Dedifferentiated amniotic fluid mesenchymal stem cell (primary cell): ENCODE results near the gene APOC3.
"Not testable (repeated sequence)": the region's sequence is repeated elsewhere in the genome, so short reads cannot be mapped to it uniquely, and the experiment has no call there.

Source experiments
- DNase-seq: peaks from one replicate; pipeline ENCODE4 v3.0.0-alpha.2; 2016; ENCODE audit errors: extremely low spot score

The APOC3 gene

DNA sequence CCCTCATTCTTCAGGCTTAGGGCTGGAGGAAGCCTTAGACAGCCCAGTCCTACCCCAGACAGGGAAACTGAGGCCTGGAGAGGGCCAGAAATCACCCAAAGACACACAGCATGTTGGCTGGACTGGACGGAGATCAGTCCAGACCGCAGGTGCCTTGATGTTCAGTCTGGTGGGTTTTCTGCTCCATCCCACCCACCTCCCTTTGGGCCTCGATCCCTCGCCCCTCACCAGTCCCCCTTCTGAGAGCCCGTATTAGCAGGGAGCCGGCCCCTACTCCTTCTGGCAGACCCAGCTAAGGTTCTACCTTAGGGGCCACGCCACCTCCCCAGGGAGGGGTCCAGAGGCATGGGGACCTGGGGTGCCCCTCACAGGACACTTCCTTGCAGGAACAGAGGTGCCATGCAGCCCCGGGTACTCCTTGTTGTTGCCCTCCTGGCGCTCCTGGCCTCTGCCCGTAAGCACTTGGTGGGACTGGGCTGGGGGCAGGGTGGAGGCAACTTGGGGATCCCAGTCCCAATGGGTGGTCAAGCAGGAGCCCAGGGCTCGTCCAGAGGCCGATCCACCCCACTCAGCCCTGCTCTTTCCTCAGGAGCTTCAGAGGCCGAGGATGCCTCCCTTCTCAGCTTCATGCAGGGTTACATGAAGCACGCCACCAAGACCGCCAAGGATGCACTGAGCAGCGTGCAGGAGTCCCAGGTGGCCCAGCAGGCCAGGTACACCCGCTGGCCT lies 641 bp downstream of the APOC3 start:
- DNase-seq: no peak

DNA sequence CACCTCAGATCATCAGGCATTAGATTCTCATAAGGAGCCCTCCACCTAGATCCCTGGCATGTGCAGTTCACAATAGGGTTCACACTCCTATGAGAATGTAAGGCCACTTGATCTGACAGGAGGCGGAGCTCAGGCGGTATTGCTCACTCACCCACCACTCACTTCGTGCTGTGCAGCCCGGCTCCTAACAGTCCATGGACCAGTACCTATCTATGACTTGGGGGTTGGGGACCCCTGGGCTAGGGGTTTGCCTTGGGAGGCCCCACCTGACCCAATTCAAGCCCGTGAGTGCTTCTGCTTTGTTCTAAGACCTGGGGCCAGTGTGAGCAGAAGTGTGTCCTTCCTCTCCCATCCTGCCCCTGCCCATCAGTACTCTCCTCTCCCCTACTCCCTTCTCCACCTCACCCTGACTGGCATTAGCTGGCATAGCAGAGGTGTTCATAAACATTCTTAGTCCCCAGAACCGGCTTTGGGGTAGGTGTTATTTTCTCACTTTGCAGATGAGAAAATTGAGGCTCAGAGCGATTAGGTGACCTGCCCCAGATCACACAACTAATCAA lies 2.2 kb downstream of the APOC3 start:
- no peak for DNase-seq

DNA sequence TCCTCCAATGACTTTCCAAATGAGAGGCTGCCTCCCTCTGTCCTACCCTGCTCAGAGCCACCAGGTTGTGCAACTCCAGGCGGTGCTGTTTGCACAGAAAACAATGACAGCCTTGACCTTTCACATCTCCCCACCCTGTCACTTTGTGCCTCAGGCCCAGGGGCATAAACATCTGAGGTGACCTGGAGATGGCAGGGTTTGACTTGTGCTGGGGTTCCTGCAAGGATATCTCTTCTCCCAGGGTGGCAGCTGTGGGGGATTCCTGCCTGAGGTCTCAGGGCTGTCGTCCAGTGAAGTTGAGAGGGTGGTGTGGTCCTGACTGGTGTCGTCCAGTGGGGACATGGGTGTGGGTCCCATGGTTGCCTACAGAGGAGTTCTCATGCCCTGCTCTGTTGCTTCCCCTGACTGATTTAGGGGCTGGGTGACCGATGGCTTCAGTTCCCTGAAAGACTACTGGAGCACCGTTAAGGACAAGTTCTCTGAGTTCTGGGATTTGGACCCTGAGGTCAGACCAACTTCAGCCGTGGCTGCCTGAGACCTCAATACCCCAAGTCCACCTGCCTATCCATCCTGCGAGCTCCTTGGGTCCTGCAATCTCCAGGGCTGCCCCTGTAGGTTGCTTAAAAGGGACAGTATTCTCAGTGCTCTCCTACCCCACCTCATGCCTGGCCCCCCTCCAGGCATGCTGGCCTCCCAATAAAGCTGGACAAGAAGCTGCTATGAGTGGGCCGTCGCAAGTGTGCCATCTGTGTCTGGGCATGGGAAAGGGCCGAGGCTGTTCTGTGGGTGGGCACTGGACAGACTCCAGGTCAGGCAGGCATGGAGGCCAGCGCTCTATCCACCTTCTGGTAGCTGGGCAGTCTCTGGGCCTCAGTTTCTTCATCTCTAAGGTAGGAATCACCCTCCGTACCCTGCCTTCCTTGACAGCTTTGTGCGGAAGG lies 2.9 kb downstream of the APOC3 start:
- no peak for DNase-seq

DNA sequence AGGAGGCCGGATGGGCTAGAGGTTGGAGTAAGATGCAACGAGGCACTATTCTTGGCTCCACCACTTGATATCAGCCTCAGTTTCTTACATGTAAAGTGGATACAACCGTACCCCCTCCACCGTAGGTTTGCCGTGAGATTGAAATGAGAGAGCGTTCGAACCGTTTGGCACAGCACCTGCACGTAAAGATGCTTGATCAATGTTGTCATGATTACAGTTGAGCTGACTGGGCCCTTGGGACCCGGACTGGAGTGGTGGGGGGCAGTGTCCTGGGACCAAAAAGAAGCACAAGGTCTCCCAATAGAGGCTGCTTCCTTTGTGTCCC lies 3.7 kb downstream of the APOC3 start:
- DNase-seq: no peak

DNA sequence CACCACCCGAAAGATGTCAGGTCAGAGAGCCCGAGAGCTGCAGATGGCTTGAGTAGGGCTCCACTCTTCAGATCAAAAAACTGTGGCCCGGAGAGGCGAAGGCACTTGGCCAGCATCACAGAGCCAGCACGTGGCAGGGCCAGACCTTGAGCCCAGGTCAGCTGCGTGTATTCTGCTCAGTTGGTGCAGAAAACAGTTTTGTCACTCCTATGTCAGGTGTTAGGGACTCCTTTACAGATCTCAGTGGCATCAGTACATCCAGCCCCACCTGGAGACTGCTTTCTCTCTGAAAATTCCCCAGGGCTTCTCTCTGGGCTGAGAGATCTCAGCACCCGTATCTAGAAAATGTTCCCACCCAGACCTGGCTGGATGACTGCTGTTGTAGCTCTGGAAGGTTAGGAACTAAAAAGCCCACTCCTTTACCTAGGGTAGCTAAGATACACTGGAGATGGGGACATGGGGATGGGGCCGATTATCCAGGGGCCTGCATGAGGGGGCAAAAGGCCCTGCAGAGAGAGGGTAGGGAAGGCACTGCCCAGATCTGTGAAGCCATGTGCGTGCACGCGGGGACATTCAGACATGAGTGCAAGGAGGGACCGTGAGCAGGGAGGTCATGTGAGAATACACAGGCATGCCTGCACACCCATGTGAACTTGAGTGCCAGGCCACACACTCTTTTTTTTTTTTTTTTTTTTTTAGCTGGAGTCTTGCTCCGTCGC lies 4.3 kb downstream of the APOC3 start:
- DNase-seq: no peak

DNA sequence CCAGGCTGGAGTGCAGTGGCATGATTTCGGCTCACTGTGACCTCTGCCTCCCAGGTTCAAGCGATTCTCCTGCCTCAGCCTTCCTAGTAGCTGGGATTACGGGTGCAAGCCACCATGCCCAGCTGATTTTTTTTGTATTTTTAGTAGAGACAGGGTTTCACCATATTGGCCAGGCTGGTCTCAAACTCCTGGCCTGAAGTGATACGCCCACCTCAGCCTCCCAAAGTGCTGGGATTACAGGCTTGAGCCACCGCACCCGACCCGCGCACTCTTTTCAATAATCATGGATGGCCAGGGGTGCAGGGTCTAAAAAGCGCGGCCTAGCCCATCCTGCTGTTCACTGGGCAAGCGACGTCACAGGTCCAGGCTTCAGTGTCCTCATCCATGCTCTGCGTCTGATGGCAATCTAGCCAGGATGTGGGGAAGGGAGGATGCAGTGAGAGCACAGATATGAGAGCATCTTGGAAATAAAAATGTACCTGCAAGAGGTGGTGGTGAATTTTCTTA lies 4.9 kb downstream of the APOC3 start:
- not testable (repeated sequence) for DNase-seq

DNA sequence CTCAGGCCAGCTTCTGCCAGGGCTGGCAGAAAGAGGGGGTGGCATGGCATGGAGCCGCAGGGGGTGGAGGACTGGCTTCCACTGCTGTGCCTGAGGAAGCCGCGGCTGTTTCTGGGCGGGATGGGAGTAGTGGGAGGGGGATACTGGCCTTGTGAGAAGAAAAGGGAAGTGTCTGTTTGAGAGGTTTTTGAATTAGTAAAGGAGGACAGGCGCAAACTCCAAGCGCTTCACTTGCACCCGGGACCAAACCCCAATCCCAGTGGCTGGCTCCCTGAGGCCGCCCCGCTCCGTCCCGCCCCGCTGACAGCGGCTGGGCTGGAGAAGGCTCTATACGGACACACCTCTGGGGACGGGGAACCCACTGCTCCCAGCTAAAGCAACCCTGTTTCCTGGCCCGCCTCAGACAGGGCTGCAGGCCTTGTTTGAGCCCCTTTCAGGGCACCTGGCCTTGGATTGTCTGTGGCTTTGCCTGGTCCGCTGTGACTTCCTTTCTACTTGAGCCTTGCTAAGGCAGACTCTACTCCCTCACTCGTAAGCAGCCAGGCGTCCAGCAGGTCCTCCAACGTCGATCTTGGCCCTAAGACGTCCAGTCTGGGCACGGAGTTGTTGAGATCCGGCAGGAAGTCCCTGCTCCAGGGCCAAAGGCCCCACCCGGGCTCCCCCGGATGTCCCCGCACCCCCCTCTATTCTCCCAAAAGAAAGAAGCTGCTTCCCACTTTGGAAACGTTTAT lies 5.5 kb downstream of the APOC3 start:
- no peak for DNase-seq

DNA sequence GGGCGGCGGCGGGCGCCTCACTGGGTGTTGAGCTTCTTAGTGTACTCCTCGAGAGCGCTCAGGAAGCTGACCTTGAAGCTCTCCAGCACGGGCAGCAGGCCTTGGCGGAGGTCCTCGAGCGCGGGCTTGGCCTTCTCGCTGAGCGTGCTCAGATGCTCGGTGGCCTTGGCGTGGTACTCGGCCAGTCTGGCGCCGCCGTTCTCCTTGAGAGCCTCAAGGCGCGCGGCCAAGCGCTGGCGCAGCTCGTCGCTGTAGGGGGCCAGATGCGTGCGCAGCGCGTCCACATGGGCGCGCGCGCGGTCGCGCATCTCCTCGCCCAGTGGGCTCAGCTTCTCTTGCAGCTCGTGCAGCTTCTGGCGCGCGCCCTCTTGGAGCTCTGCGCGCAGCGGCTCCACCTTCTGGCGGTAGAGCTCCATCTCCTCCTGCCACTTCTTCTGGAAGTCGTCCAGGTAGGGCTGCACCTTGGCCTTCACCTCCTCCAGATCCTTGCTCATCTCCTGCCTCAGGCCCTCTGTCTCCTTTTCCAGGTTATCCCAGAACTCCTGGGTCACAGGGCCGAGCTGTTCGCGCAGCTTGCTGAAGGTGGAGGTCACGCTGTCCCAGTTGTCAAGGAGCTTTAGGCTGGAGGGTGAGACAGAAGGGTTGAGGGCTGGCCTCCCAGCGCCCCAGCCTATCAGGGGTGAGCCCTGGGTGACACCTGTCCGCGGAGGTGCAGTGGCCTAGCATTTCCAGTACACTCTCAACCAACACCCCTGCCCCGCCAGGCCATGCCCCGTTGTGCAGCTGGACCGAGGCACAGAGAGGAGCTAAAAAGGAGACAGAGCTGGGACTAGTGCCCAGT lies 6.3 kb downstream of the APOC3 start:
- DNase-seq: peak; percentile 71

DNA sequence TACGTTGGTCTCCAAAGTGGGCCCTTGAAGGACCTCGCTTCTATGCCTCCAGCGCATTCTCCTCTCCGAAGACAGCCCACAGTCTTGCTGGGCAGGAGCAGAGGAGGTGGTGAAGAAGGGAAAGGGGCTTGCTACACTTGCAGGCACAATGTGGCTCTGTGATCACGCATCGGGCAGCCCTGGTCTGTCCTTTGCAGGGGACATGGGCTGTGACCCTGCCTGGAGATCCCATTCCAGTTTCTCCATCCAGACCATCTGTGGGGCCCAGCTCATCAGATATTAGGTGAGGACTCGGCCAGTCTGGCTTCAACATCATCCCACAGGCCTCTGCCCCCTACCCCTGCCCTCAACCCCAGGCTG lies 6.9 kb downstream of the APOC3 start:
- DNase-seq: no peak

DNA sequence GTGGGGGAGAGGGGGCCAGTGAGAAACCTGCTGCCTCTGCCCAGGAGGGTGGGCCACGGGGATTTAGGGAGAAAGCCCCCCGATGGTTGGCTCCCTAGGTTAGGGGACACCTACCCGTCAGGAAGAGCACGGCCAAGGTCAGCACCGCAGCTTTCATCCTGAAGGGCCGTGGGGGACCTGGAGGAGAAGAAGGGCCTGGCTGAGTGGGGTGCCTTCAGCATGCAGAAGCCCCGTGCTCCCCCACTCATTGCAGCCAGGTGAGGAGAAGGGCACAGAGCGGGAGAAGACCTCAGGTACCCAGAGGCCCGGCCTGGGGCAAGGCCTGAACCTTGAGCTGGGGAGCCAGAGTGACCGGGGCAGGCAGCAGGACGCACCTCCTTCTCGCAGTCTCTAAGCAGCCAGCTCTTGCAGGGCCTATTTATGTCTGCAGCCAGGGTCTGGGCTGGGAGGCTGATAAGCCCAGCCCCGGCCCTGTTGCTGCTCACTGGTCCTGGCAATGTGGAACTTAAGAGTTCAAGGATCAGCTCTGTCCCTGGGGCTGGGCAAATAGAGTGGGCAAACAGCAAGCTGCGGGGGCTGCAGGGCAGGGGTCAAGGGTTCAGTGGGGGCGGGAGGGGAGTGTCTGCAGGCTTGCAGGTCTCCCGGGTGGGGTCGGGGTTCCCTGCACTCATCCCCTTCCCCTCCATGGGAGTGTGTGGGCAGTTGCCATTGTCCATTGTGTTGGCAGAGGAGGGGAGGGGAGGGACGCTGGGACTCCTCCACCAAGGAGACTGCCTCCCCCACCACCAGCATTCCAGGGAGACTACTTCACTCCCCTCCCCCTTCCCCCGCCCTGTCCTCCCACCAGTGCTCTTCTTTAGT lies 7.8 kb downstream of the APOC3 start, which contains the start of gene APOA1:
TSS of gene APOA1 (minus strand) at position 392 of the 861 bp plus-strand sequence. CDS start at position 157, 235 bp downstream.
- DNase-seq: no peak

DNA sequence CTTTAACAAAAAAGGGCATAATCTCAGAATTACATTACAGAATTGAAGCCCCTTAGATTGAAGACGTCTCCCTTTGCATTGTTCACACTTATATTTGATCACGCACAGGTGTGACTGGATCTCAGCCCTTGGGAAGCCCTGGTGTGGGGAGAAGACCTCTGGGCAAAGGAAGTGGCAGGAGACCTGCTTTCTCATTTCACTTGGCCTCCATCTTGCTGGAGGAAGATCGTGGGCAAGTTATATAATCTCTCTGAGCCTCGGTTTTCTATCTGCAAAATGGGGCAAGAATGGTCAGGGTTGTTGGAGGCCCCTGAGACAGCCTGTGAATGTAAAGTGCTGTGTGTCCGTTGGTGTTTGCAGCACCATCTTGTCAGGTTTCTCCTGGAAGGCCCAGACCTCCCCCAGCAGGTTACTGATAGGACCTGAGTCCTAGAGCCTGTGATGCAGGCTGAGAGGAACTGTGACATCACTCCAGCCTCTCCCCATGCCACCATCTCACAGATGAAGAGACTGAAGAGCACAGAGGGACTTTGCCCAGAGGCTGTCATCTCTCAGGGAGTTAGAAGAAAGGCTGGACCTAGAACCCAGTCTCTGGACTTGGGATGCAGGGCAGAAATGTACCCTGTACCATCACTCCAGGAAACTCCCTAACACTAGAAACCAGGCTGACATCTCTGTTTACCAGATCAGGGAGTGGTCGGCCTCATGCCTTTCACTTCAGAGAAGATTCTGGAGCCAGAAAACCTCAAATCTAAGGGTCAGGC lies 8.8 kb downstream of the APOC3 start:
- no peak for DNase-seq

DNA sequence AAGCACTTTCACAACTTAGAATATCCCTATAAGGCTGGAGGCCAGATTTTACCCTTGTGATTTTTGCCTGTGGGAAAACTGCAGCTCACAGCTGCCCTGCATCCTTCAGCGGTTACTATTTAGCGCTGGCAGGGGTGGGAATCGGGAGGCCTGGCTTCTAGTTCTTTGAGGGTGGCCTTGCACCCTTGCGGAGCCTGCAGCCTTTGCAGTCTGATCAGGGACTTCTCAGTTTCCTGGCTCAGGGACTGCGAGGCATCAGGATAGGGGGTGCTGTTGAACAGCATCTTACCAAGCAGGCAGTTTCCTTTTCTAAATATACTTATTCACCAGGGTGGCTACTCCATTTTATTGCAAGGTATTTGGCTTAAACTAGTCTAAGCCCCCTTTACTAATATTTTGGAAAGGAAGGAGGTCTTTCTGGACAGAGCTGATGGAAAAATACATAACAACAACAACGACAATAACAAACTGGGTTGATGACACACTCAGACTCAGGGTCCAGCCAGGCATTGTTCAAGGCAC lies 10.6 kb downstream of the APOC3 start:
- no peak for DNase-seq

DNA sequence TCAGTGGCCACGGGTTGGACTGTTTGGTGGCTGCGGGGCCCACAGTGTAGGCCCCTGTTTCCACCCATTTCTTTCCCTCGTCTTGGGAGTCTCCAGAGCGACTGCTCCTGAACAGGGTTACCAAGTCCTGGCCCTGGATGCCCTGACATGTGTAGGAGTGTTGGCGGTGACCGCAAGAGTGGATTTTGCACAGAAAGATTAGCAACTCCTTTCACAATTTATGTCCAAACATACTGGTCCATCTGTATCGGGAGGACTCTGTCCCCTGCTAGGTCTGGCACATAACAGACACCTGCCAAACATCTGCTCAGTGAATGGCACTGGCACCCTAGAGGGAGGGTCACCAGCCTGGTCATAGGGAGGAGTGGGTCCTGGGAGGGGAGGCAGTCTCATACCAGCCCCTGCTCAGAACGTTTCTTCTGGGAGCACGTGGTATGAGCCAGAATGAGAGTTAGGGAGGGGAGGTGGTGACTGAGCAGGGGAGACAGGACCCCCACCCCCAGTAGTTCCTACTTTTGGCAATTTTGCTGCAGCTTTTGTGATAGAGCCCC lies 11.1 kb downstream of the APOC3 start:
- DNase-seq: no peak

DNA sequence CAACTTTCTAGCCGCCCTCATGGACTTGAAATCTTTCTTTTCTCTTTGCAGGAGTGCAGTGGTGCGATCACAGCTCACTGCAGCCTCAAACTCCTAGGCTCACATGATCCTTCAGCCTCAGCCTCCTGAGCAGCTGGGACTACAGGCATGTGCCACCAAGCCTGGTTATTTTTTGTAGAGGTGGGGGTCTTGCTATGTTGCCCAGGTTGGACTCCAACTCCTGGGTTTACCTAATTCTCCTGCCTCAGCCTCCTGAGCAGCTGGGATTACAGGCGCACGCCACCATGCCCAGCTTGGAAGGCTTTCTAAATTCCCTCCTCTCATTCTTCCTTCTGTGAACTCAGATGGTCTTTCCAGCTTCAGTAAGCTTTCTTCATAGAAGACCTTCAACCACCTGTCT lies 12.4 kb downstream of the APOC3 start:
- no peak for DNase-seq

DNA sequence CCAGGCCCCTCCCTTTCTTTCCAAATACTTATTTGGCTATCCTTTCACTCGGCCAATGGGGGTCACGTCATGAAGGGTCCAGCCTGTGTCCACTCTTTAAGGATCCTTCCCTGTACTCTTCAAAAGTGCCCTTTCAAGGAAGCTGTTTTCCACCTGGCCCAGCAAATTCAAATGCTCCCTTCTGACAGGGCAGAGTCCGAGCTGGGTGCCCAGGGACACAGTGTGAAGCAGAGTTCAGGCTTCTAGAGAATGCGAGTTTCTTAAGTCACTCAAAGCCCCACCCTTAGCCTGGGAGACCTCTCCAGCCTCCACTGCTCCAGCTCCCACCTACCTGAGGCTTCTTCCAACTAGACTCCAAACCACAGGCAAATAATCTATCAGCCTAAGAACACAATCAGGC lies 13.2 kb downstream of the APOC3 start:
- no peak for DNase-seq

DNA sequence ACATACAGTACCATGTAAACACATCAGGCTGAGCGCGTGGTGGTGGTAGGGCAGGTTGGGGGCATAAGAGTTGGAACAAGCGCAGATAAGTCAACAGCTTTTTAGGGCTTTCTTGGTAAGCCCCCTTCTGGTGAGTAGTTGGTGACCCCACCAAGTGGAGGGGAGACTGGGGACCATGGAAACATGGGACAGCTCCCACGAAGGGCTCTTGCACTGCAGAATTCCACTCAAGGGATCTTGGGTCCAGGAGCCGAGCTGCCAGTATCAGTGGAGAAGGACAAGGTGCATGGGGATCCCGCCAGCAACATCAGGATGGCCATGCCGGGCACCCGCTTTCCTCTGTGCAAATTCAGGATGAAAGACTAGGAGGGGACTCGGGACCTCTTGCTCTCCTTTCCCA lies 14.0 kb downstream of the APOC3 start:
- DNase-seq: no peak

DNA sequence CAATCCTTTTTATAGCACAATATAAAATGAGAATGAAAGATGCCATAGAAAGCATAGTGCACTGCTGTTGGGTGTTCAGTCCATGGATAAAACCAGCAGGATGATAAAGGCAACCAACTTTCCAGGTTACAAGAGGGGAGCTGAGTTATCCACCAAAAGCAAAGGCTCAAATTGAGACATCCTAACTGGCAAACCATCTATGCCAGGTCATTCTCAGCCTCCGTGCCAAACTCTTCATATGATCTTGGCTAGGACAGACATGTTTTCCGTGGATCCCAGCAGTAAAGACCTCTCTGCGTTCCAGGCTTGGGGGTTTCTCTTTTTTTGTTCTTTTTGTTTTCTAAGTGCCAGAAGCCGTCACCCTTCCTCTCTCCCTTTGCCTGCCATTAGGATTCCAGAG lies 15.0 kb downstream of the APOC3 start:
- DNase-seq: no peak

DNA sequence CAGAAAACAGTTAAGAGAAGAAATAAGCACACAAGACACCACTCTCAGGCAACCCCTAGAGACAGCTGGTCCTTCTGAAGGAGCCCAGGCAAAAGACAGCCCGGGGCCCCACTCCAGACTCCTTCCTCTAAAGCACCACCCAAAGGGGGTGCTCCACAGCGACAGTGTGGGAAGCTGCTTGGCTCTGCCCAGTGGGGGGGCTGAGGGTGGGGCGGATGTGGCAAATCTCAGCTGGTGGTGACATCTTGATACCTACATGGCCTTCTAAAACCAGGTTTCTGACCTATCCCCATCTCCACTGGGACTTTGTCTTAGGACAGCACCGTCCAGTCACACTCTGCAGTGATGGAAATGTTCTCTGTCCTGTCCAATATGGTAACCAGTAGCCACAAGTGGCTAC lies 17.9 kb downstream of the APOC3 start:
- no peak for DNase-seq
